Progenitor cell of endocrine pancreas (in vitro differentiated cells): Measurements from ENCODE around the gene CHRM1. TPM values are rescaled to one million over a fixed set of nuclear protein-coding genes. Genes with fewer than 3 reads are reported as not detected.
A peak's percentile ranks its signal among the peaks of the same experiment; 100 is the strongest.

Source experiments
- DNase-seq: peaks from one replicate; pipeline ENCODE4 v3.0.0; 2021; ENCODE audit warnings: low spot score; ENCODE audit not compliant: unreplicated experiment
- H3K27ac Mint-ChIP-seq: 2 replicates; pipeline ENCODE4 v1.8.0; 2021; ENCODE audit warnings: mild to moderate bottlenecking, moderate library complexity, mixed read lengths
- H3K27me3 Mint-ChIP-seq: 2 replicates; pipeline ENCODE4 v1.8.0; 2021; ENCODE audit warnings: mixed read lengths
- H3K36me3 Mint-ChIP-seq: 2 replicates; pipeline ENCODE4 v1.8.0; 2022; ENCODE audit warnings: mixed read lengths; ENCODE audit not compliant: insufficient read depth
- H3K4me1 Mint-ChIP-seq: 2 replicates; pipeline ENCODE4 v1.8.0; 2021; ENCODE audit warnings: low read depth, mixed read lengths
- H3K4me3 Mint-ChIP-seq: 2 replicates; pipeline ENCODE4 v1.8.0; 2021; ENCODE audit warnings: low read depth, mild to moderate bottlenecking, moderate library complexity, mixed read lengths
- H3K9me3 Mint-ChIP-seq: 2 replicates; pipeline ENCODE4 v1.8.0; 2021; ENCODE audit warnings: low read depth, mixed read lengths
- CTCF ChIP-seq: fragments of 200-600 bp; sonication (generic); IDR thresholded peaks from one replicate; pipeline ENCODE4 v1.5.0; 2021; ENCODE audit warnings: antibody characterized with exemption, mild to moderate bottlenecking; ENCODE audit not compliant: unreplicated experiment
- total RNA-seq: library from RNA; stranded (reverse); gene quantifications from 2 replicates; pipeline ENCODE4 v1.2.1, GENCODE V29; 2021

CHRM1 gene
- total RNA-seq, 1 donor from 2014 or later, result 0.67 TPM

GRCh38 chr11:62923601-62924411 lies 2.6 kb upstream of the CHRM1 start:
- Mint-ChIP-seq H3K4me1 (peaks cover 42% of the 10 kb centered on the region), H3K4me3 (peak overlapping the region; percentile 49), H3K36me3 (no peaks in the 10 kb centered on the region), H3K27me3 (peaks cover 72% of the 10 kb centered on the region), H3K9me3 (no peaks in the 10 kb centered on the region), H3K27ac (peak overlapping the region; percentile 77)
- TF ChIP-seq CTCF, result no peak
- DNase-seq, result no peak

- H3K4me3 Mint-ChIP-seq, result no peak overlapping the region
- H3K36me3 Mint-ChIP-seq, result no peaks in the 10 kb centered on the region
- peaks cover 72% of the 10 kb centered on the region for H3K27me3 Mint-ChIP-seq
- no peak for DNase-seq
- H3K27ac Mint-ChIP-seq, result peak overlapping the region; percentile 79
- TF ChIP-seq CTCF, result peak; percentile 57
- no peaks in the 10 kb centered on the region for H3K9me3 Mint-ChIP-seq
- peaks cover 36% of the 10 kb centered on the region for H3K4me1 Mint-ChIP-seq
These were observed 1.7 kb upstream of the CHRM1 start for GRCh38 chr11:62922653-62923431.

GRCh38 chr11:62922189-62922589 lies 1.0 kb upstream of the CHRM1 start:
- H3K4me3 Mint-ChIP-seq, result no peak overlapping the region
- H3K9me3 Mint-ChIP-seq, result no peaks in the 10 kb centered on the region
- peaks cover 66% of the 10 kb centered on the region for H3K27me3 Mint-ChIP-seq
- H3K36me3 Mint-ChIP-seq, result no peaks in the 10 kb centered on the region
- peaks cover 31% of the 10 kb centered on the region for H3K4me1 Mint-ChIP-seq
- DNase-seq, result no peak
- peak overlapping the region; percentile 79 for H3K27ac Mint-ChIP-seq
- no peak for TF ChIP-seq CTCF

GRCh38 chr11:62921573-62922188 lies 518 bp upstream of the CHRM1 start:
- Mint-ChIP-seq H3K9me3 (no peaks in the 10 kb centered on the region), H3K4me1 (peaks cover 30% of the 10 kb centered on the region), H3K27ac (no peak overlapping the region), H3K4me3 (no peak overlapping the region), H3K36me3 (no peaks in the 10 kb centered on the region), H3K27me3 (peaks cover 67% of the 10 kb centered on the region)
- DNase-seq, result no peak
- no peak for TF ChIP-seq CTCF
